DMS114 treated with DMSO at 0.1 percent for 48 hours (cell line): Measurements from ENCODE around the gene TBC1D24.
"Not testable (repeated sequence)": the region's sequence is repeated elsewhere in the genome, so short reads cannot be mapped to it uniquely, and the experiment has no call there.

ENCODE experiments used
- DNase-seq: peaks from one replicate; lab custom pipeline; 2025; ENCODE audit not compliant: unreplicated experiment; lab: John Stamatoyannopoulos, UW

TBC1D24 gene

DNA sequence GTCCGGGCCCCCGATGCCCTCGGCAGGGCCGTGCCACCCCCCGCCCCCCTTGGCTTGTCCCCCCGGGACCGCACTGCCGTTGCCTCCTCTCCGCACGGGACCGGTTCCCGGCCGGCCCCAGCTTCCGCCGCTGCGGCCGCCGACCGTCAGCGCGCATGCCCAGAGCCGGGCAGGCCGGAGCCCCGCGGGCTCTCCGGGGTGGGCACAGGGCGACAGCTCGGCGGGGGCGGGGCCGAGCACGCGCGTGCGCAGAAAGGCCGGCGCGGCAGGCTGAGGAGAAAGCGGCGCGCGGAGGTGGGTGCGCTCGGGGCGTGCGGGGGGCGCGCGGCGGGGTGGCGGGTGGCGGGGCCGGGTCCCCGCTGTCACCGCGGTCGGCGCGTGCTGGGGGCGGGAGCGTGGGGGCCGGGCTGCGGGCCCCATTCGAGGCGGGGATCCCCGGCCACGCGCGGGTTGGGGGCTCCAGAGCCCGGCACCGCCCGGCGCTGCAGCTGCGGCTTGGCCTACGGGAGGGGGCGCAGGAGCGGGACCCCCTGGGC is at the start of gene TBC1D24:
TBC1D24 (plus strand) TSS at position 251 of the 536 bp plus-strand sequence. CDS start 21,022 bp downstream, outside the sequence.
- DNase-seq: peak; percentile 36

GRCh38 chr16:2425825-2426430 is 49.0 kb upstream of the TBC1D24 start:
- DNase-seq: no peak

DNA sequence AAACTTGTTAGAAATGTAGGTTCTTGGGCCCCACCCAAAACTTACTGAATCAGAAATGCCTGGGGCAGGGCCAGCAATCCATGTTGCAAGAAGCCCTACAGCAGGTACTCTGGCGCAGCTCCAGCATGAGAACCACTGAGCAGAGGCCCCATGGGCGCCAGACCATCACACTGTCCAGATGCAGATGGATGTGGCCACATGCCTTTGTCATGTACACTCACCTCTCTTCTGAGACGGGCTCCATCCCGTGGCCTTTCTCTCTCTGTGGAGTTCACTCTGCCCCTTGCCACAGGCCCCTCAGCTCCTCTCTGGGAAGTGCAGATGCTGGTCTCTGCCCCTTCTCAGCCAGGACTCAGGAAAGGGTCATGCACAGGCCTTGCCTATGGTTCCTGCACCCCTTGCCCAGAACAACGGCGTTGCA is 48.0 kb upstream of the TBC1D24 start:
- DNase-seq: no peak

- DNase-seq: no peak
Observed at GRCh38 chr16:2427526-2427925, 47.4 kb upstream of the TBC1D24 start.

DNA sequence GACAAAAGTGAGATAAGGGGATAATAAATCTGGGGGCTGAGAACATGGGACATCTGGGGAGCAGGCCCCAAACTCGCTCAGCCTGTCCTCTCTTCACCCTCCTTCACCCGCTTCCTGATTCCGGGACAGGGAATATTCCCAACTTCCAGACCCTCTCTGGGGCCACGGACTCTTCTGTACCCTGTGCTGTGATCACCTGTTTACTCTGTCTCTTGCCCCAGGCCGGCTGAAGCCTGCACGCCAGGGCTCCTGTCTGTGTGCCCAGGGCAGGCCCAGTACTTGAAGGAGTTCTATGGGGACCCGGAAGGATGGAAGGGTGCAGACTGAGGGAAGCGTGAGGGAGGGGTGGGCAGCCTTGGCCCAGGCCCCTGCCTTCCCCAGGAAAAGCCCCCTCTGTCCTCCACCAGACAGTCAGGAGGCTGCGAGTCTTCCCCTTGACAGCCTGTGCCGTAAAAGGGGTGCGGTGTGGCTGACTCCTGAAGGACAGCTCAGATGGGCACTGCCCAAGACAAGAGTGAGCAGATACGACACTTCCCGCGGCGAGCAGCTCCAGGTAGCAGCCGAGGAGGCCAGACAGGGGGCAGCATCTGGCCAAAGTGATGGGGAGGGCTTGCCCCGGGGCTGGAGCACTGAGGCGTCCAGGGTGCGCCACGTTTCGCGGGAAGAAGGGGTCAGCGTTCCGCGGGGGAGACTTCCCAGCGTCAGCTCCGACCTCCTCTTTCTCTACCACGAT is 46.7 kb upstream of the TBC1D24 start:
- DNase-seq: no peak

GRCh38 chr16:2428784-2429033 is 46.2 kb upstream of the TBC1D24 start:
- no peak for DNase-seq

- DNase-seq: peak; percentile 80
Observed at GRCh38 chr16:2429034-2429770, 45.7 kb upstream of the TBC1D24 start, which contains the start of gene CCNF. Gene CCNF (plus strand): TSS chr16:2429447. CDS start chr16:2429482, 35 bp downstream.

DNA sequence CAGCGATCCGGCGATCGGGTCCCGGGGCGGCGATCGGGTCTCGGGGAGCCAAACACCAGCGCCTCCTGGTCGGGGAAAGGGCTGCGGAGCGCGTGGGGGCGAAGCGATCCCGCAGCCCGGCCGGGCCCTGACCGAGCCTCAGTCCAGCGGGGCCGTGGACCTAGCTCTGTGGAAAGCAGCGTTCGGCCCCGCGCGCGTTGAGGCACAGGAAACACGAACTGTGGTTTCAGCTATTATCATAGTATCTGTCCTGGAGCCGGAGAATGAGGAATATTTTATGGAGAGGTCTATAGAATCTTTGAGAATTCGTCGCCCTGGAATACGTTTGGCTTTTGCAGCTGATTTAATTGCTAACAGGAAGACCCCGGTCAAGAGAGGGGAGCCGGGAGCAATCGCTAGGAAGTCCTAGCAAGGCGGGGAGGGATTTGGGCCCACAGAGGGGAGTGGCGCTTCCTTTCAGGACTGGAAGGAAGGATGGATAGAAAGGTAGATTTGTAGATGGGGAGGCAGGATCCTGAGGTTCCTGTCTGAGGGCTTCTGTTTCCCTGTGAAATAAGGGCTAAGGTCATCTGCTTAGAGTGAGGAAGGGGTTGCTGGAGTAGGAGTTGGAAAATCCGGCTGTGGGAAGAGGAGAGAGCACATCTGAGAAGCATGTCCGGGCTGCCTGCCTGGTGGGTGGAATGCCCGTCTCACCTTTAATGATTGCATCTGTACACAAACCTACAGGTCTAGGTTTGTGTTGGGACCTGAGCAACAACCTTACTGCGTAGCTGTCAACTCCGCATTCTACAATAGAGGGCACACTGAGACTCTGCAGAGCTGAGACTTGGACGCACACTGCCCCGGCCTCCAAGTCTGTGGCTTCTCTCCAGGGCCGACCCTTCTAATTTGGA is 44.9 kb upstream of the TBC1D24 start:
- DNase-seq: no peak

GRCh38 chr16:2432286-2432685 is 42.6 kb upstream of the TBC1D24 start:
- DNase-seq: no peak

DNA sequence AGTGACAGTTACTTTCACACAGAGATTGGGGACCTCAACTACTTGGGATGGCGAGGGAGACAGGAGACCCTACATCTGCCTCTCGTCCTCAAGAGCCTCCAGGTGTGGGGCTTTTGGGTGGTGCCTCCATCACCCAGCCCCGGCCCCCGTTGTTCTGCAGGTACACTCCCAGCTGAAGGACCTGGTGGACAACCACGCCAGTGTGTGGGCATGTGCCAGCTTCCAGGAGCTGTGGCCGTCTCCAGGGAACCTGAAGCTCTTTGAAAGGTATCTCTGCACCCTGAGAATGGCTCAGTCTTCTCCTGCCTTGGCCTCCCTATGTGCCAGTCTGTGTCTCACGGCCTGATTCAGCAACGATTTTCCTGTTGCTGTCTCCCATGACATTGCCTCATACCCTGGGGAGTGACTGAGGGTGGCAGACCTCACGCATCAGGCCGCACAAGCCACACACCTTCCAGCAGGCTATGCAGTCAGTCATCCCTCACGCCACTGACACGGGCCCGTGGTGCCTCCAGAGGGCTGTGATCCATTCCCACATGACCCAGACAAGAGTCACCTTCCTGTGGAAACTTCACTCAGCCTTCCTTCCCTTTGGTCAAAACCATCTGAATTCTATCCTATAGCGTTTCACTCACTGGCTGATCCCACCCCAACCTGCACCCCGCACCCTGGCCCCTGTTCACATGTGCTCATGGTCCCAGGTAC is 42.0 kb upstream of the TBC1D24 start:
- DNase-seq: no peak

- DNase-seq: not testable (repeated sequence)
Observed at GRCh38 chr16:2435236-2435635, 39.7 kb upstream of the TBC1D24 start.

GRCh38 chr16:2436110-2436509 is 38.8 kb upstream of the TBC1D24 start:
- no peak for DNase-seq

GRCh38 chr16:2437032-2437790 is 37.7 kb upstream of the TBC1D24 start:
- no peak for DNase-seq

- DNase-seq: no peak
Observed at GRCh38 chr16:2438121-2438520, 36.8 kb upstream of the TBC1D24 start.

DNA sequence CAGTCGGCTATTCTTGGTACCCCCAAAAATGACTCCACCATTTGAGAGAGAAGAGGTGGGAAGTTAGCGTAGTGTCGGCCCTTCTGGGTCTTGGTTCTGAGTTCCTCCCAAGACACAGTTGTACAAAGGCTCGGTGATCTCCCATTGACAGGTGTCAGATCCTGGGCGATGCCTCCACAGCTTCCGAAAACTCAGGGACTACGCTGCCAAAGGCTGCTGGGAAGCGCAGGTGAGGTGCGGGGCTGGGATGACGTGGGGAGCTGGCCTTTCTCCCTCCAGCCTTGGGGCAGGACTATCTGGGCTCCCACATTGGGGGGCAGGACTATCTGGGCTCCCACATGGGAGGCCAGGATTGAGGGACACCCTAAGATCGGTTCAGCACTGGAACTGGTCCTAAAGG is 35.3 kb upstream of the TBC1D24 start:
- DNase-seq: no peak

- DNase-seq: not testable (repeated sequence)
Observed at GRCh38 chr16:2441143-2441804, 33.7 kb upstream of the TBC1D24 start.

GRCh38 chr16:2443555-2443954 is 31.4 kb upstream of the TBC1D24 start:
- no peak for DNase-seq

DNA sequence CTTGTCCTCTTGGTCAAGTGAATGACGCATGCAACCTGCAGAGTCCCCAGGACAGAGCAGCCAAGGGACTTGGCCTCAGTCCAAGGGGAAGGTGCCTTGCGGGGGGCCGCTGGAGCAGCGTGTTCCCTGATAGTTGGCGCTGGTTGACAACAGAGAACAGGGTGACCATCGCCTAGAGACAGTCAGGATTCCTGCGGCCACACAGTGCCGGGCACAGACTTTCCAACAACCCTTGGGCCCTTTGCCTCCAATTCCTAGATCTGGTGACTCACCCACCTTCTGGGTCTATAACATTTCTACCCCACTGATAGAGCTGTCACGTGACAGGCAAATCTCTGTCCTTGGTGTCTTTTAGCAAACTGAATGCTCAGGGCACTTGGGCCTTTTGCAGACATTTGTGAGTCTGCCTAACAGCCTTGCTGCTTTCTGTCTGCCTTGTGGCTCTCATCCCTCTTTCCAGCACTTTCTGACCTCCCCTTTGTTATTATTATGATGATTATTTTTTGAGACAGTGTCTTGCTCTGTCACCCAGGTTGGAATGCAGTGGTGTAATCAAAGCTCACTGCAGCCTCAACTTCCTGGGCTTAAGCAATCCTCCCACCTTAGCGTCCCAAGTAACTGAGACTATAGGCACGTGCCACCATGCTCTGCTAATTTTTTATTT is 26.9 kb upstream of the TBC1D24 start:
- DNase-seq: no peak
